T-helper 1 cell treated with Interleukin-12 subunit alpha and Interleukin-12 subunit beta and Interleukin-4 antibody, amounts not matched to agents 30 μg/mL and 1 μg/mL, for 36 hours (primary cell): ENCODE measurements around the gene FGFBP1.

Source experiments
- H3K27ac Mint-ChIP-seq: one replicate; pipeline ENCODE4 v1.8.0; 2021; ENCODE audit warnings: mild to moderate bottlenecking, mixed read lengths
- H3K27me3 Mint-ChIP-seq: one replicate; pipeline ENCODE4 v1.8.0; 2021; ENCODE audit warnings: low read depth, mixed read lengths
- H3K36me3 Mint-ChIP-seq: one replicate; pipeline ENCODE4 v1.8.0; 2021; ENCODE audit warnings: low read depth, mixed read lengths
- H3K4me1 Mint-ChIP-seq: one replicate; pipeline ENCODE4 v1.8.0; 2021; ENCODE audit warnings: low read depth, mixed read lengths
- H3K4me3 Mint-ChIP-seq: one replicate; pipeline ENCODE4 v1.8.0; 2021; ENCODE audit warnings: mild to moderate bottlenecking, moderate library complexity, mixed read lengths
- H3K9me3 Mint-ChIP-seq: one replicate; pipeline ENCODE4 v1.8.0; 2021; ENCODE audit warnings: mixed read lengths

FGFBP1 gene

GRCh38 chr4:15938640-15939039 is at the start of gene FGFBP1:
Gene FGFBP1, minus strand, starts transcription at chr4:15938740. Its CDS starts 2,108 bp downstream, at chr4:15936632.
- H3K9me3 Mint-ChIP-seq = no peaks in the 10 kb centered on the region
- H3K27me3 Mint-ChIP-seq = peaks cover 25% of the 10 kb centered on the region
- no peak within 1 kb of the TSS for H3K4me3 Mint-ChIP-seq
- no peak within 1 kb of the TSS for H3K27ac Mint-ChIP-seq
- H3K36me3 Mint-ChIP-seq = no peaks in the 10 kb centered on the region
- H3K4me1 Mint-ChIP-seq = no peaks in the 10 kb centered on the region

GRCh38 chr4:15988222-15988621 is 49.7 kb upstream of the FGFBP1 start:
- Mint-ChIP-seq H3K4me1 (peaks cover 4% of the 10 kb centered on the region), H3K36me3 (no peaks in the 10 kb centered on the region), H3K4me3 (no peak overlapping the region), H3K9me3 (no peaks in the 10 kb centered on the region), H3K27me3 (peaks cover 20% of the 10 kb centered on the region), H3K27ac (no peak overlapping the region)

GRCh38 chr4:15986907-15987306 is 48.4 kb upstream of the FGFBP1 start:
- Mint-ChIP-seq H3K27me3 (peaks cover 21% of the 10 kb centered on the region), H3K36me3 (no peaks in the 10 kb centered on the region), H3K9me3 (no peaks in the 10 kb centered on the region), H3K4me3 (no peak overlapping the region), H3K4me1 (peaks cover 4% of the 10 kb centered on the region), H3K27ac (no peak overlapping the region)

- Mint-ChIP-seq H3K9me3 (no peaks in the 10 kb centered on the region), H3K4me1 (no peaks in the 10 kb centered on the region), H3K27ac (no peak overlapping the region), H3K4me3 (no peak overlapping the region), H3K27me3 (peaks cover 10% of the 10 kb centered on the region), H3K36me3 (no peaks in the 10 kb centered on the region)
These were observed 45.1 kb upstream of the FGFBP1 start for GRCh38 chr4:15983610-15984009.

- Mint-ChIP-seq H3K9me3 (no peaks in the 10 kb centered on the region), H3K27me3 (peaks cover 10% of the 10 kb centered on the region)
These were observed 44.4 kb upstream of the FGFBP1 start for GRCh38 chr4:15982842-15983524.

GRCh38 chr4:15976456-15977447 is 38.2 kb upstream of the FGFBP1 start:
- Mint-ChIP-seq H3K36me3 (no peaks in the 10 kb centered on the region), H3K4me1 (no peaks in the 10 kb centered on the region), H3K4me3 (no peak overlapping the region), H3K27ac (no peak overlapping the region), H3K27me3 (peaks cover 10% of the 10 kb centered on the region), H3K9me3 (no peaks in the 10 kb centered on the region)

More at GRCh38 chr4:15982842-15983524, 44.4 kb upstream of the FGFBP1 start:
- Mint-ChIP-seq H3K4me3 (no peak overlapping the region), H3K36me3 (no peaks in the 10 kb centered on the region), H3K27ac (no peak overlapping the region), H3K4me1 (no peaks in the 10 kb centered on the region)

- Mint-ChIP-seq H3K9me3 (no peaks in the 10 kb centered on the region), H3K4me3 (no peak overlapping the region), H3K27me3 (peaks cover 12% of the 10 kb centered on the region), H3K4me1 (no peaks in the 10 kb centered on the region), H3K36me3 (no peaks in the 10 kb centered on the region), H3K27ac (no peak overlapping the region)
These were observed 32.7 kb upstream of the FGFBP1 start for GRCh38 chr4:15971068-15971801.

GRCh38 chr4:15968551-15969300 is 30.2 kb upstream of the FGFBP1 start:
- H3K9me3 Mint-ChIP-seq = no peaks in the 10 kb centered on the region
- no peaks in the 10 kb centered on the region for H3K4me1 Mint-ChIP-seq
- peaks cover 9% of the 10 kb centered on the region for H3K27me3 Mint-ChIP-seq
- no peaks in the 10 kb centered on the region for H3K36me3 Mint-ChIP-seq
- H3K4me3 Mint-ChIP-seq = no peak overlapping the region
- H3K27ac Mint-ChIP-seq = no peak overlapping the region

GRCh38 chr4:15965325-15965724 is 26.8 kb upstream of the FGFBP1 start:
- H3K4me3 Mint-ChIP-seq = no peak overlapping the region
- H3K27ac Mint-ChIP-seq = no peak overlapping the region
- peaks cover 11% of the 10 kb centered on the region for H3K27me3 Mint-ChIP-seq
- no peaks in the 10 kb centered on the region for H3K36me3 Mint-ChIP-seq
- no peaks in the 10 kb centered on the region for H3K9me3 Mint-ChIP-seq
- peaks cover 13% of the 10 kb centered on the region for H3K4me1 Mint-ChIP-seq

- Mint-ChIP-seq H3K27ac (no peak overlapping the region), H3K4me1 (peaks cover 13% of the 10 kb centered on the region), H3K4me3 (no peak overlapping the region), H3K36me3 (no peaks in the 10 kb centered on the region), H3K9me3 (no peaks in the 10 kb centered on the region), H3K27me3 (peaks cover 13% of the 10 kb centered on the region)
These were observed 25.6 kb upstream of the FGFBP1 start for GRCh38 chr4:15964159-15964558.

- Mint-ChIP-seq H3K27me3 (peaks cover 13% of the 10 kb centered on the region), H3K27ac (no peak overlapping the region), H3K36me3 (no peaks in the 10 kb centered on the region), H3K4me3 (peak overlapping the region; percentile 42), H3K4me1 (peaks cover 13% of the 10 kb centered on the region), H3K9me3 (no peaks in the 10 kb centered on the region)
These were observed 25.0 kb upstream of the FGFBP1 start for GRCh38 chr4:15963576-15963975.

GRCh38 chr4:15963001-15963451 is 24.5 kb upstream of the FGFBP1 start, which contains the start of gene FGFBP2:
Gene FGFBP2, minus strand, starts transcription at chr4:15963175. Its CDS starts 46 bp downstream, at chr4:15963129.
- Mint-ChIP-seq H3K27ac (no peak within 1 kb of the TSS), H3K4me1 (peaks cover 13% of the 10 kb centered on the region), H3K36me3 (no peaks in the 10 kb centered on the region), H3K4me3 (peak within 1 kb of the TSS; percentile 55), H3K27me3 (peaks cover 13% of the 10 kb centered on the region), H3K9me3 (no peaks in the 10 kb centered on the region)

GRCh38 chr4:15961781-15962510 is 23.4 kb upstream of the FGFBP1 start:
- peak overlapping the region; percentile 55 for H3K4me3 Mint-ChIP-seq
- H3K4me1 Mint-ChIP-seq = peaks cover 13% of the 10 kb centered on the region
- H3K27ac Mint-ChIP-seq = no peak overlapping the region
- no peaks in the 10 kb centered on the region for H3K36me3 Mint-ChIP-seq
- H3K9me3 Mint-ChIP-seq = no peaks in the 10 kb centered on the region
- peaks cover 13% of the 10 kb centered on the region for H3K27me3 Mint-ChIP-seq
